GM12864 (cell line): Measurements from ENCODE around the gene U2AF1L4.

Experiments
- DNase-seq: peaks from one replicate; pipeline ENCODE4 v3.0.0-alpha.2; 2011; ENCODE audit warnings: low read depth
- H3K4me3 ChIP-seq: 2 replicates; pipeline ENCODE4 v1.5.1; 2011; ENCODE audit warnings: mild to moderate bottlenecking, low read depth, low read length, control low read depth
- CTCF ChIP-seq: IDR thresholded peaks from 2 replicates; pipeline ENCODE4 v1.5.1; 2011; ENCODE audit warnings: low read depth, mild to moderate bottlenecking, moderate library complexity, low read length, control low read depth, inconsistent platforms; ENCODE audit errors: missing control alignments

The U2AF1L4 gene

GRCh38 chr19:35789978-35790944 is 45.0 kb upstream of the U2AF1L4 start:
- no peak for TF ChIP-seq CTCF
- DNase-seq: no peak

GRCh38 chr19:35789195-35789977 is 44.2 kb upstream of the U2AF1L4 start:
- DNase-seq: no peak
- TF ChIP-seq CTCF: no peak
- H3K4me3 ChIP-seq: no peak overlapping the region

More at GRCh38 chr19:35789978-35790944, 45.0 kb upstream of the U2AF1L4 start:
- no peak overlapping the region for H3K4me3 ChIP-seq

GRCh38 chr19:35788205-35788960 is 43.2 kb upstream of the U2AF1L4 start:
- no peak overlapping the region for H3K4me3 ChIP-seq
- DNase-seq: no peak
- no peak for TF ChIP-seq CTCF

GRCh38 chr19:35787227-35787799 is 42.1 kb upstream of the U2AF1L4 start:
- H3K4me3 ChIP-seq: no peak overlapping the region
- no peak for DNase-seq
- no peak for TF ChIP-seq CTCF

DNA sequence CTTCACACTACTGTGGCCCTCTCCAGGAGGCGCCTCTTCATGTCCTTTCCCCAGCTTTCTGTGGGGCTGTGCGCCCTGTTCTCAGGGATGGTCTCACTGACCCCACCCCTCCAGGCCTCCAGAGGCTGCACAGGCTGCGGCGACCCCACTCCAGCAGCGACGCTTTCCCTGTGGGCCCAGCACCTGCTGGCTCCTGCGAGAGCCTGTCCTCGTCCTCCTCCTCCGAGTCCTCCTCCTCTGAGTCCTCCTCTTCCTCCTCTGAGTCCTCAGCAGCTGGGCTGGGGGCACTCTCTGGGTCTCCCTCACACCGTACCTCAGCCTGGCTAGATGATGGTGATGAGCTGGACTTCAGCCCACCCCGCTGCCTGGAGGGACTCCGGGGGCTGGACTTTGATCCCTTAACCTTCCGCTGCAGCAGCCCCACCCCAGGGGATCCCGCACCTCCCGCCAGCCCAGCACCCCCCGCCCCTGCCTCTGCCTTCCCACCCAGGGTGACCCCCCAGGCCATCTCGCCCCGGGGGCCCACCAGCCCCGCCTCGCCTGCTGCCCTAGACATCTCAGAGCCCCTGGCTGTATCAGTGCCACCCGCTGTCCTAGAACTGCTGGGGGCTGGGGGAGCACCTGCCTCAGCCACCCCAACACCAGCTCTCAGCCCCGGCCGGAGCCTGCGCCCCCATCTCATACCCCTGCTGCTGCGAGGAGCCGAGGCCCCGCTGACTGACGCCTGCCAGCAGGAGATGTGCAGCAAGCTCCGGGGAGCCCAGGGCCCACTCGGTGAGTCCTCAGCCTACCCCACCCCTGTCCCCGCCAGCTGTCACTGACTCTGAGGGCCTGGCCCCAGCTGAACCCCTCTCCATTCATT is 41.3 kb upstream of the U2AF1L4 start:
- TF ChIP-seq CTCF: no peak
- H3K4me3 ChIP-seq: no peak overlapping the region
- no peak for DNase-seq

GRCh38 chr19:35785339-35785627 is 40.1 kb upstream of the U2AF1L4 start:
- DNase-seq: no peak
- TF ChIP-seq CTCF: no peak
- H3K4me3 ChIP-seq: no peak overlapping the region
